ENCODE results near the gene PNRC1.
"Not testable (repeated sequence)": the region's sequence is repeated elsewhere in the genome, so short reads cannot be mapped to it uniquely, and the experiment has no call there.

DNA sequence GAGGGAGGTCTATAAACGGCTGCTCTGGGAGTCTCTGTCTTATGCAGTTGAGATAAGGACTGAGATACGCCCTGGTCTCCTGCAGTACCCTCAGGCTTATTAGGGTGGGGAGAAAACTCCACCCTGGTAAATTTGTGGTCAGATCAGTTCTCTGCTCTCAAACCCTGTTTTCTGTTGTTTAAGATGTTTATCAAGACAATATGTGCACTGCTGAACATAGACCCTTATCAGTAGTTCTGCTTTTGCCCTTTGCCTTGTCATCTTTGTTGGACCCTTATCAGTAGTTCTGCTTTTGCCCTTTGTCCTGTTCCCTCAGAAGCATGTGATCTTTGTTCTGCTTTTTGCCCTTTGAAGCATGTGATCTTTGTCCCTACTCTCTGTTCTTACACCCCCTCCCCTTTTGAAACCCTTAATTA is 47.7 kb downstream of the PNRC1 start:
- not testable (repeated sequence) for TF ChIP-seq CTCF (IDR thresholded peaks at IDR 0.05; ENCODE audit: insufficient read depth, low read depth, low read length); EZH2 (IDR thresholded peaks at IDR 0.05; ENCODE audit: insufficient read depth, low read length)

Data from astrocyte (in vitro differentiated cells and primary cell).